22Rv1 (cell line): Measurements from ENCODE around the gene SDK2.

Source experiments
- H3K27ac ChIP-seq: fragments of 450-650 bp; 2 replicates; pipeline ENCODE4 v1.5.1; 2017
- ZFX ChIP-seq: fragments of 450-650 bp; IDR thresholded peaks from 2 replicates; pipeline ENCODE4 v1.6.1; 2017; ENCODE audit warnings: antibody characterized with exemption, borderline replicate concordance
- TF ChIP-seq, protein P1 (sequence below): fragments of 450-650 bp; IDR thresholded peaks from 2 replicates; pipeline ENCODE4 v1.5.1; 2017; ENCODE audit warnings: mild to moderate bottlenecking

SDK2 gene

GRCh38 chr17:73347351-73347750, 296.9 kb downstream of the SDK2 start:
- H3K27ac ChIP-seq = no peak overlapping the region
- TF ChIP-seq ZFX = no peak
- TF ChIP-seq, protein P1, sequence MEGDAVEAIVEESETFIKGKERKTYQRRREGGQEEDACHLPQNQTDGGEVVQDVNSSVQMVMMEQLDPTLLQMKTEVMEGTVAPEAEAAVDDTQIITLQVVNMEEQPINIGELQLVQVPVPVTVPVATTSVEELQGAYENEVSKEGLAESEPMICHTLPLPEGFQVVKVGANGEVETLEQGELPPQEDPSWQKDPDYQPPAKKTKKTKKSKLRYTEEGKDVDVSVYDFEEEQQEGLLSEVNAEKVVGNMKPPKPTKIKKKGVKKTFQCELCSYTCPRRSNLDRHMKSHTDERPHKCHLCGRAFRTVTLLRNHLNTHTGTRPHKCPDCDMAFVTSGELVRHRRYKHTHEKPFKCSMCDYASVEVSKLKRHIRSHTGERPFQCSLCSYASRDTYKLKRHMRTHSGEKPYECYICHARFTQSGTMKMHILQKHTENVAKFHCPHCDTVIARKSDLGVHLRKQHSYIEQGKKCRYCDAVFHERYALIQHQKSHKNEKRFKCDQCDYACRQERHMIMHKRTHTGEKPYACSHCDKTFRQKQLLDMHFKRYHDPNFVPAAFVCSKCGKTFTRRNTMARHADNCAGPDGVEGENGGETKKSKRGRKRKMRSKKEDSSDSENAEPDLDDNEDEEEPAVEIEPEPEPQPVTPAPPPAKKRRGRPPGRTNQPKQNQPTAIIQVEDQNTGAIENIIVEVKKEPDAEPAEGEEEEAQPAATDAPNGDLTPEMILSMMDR = no peak

DNA sequence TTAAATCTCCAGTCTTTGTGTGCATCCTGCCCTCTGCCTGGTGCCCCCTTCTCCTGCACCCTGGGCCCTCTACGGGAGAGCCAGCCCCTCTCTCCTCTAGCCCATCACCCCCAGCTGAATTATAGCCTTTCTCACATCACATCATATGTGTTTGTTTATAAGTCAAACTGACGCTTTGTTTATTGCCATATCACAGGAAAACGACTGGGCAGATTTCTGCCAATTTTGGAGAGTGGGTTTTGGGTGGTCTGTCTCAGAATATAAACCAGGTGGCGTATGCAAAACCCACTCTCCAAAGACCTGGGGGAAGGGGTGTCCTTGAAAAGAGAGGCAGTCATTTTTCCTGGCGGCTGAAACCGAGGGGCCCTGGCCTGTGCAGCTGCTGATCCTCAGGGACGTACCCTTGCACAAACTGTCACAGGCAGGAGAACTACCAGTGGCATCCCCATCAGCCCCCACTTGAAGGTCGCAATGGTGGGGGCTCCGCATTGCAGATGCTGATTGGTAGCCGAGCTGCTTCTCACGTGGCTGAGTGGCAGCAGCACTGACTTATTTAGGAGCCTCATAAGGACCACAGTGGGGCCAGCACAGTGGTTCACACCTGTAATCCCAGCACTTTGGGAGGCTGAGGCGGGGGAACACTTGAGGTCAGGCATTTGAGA, 297.6 kb downstream of the SDK2 start:
- TF ChIP-seq, protein P1 = no peak
- TF ChIP-seq ZFX = no peak
- no peak overlapping the region for H3K27ac ChIP-seq

GRCh38 chr17:73343739-73344454, 300.3 kb downstream of the SDK2 start:
- no peak overlapping the region for H3K27ac ChIP-seq
- TF ChIP-seq, protein P1 = no peak
- TF ChIP-seq ZFX = no peak

DNA sequence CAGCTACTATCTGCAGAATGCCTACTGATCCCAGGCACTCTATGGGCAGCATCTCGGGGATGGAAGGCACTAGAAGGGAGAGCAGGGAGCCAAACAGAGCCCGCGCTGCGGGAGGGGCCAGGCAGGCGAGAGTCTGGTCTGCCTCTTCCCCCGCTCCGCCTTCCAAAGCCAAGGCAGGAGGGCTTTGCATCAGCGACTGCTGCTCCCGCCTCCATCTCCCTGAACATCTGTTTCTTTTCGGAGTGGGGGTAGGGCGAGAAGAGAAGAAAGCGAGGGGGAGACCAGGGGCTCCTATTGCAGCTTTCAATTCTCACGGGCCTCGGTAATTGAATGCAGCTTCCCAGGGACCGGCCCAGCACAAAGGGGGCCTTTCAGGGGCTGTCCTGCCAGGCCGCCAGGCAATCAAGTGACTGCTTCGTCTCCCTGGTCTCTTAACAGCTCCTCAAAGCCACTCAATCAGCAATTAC, 301.0 kb downstream of the SDK2 start:
- TF ChIP-seq, protein P1 = no peak
- no peak for TF ChIP-seq ZFX
- H3K27ac ChIP-seq = no peak overlapping the region

GRCh38 chr17:73342541-73343167, 301.6 kb downstream of the SDK2 start:
- TF ChIP-seq ZFX = no peak
- TF ChIP-seq, protein P1 = no peak
- H3K27ac ChIP-seq = no peak overlapping the region

- no peak overlapping the region for H3K27ac ChIP-seq
- TF ChIP-seq, protein P1 = no peak
- no peak for TF ChIP-seq ZFX
Observed at GRCh38 chr17:73342050-73342522, 302.2 kb downstream of the SDK2 start.
